A549 (cell line): ENCODE measurements around the gene EIF2B1.
A peak's percentile ranks its signal among the peaks of the same experiment; 100 is the strongest.

Source experiments
- CHD4 ChIP-seq: fragments of 200-600 bp; sonication (generic); IDR thresholded peaks from 2 replicates; pipeline ENCODE4 v1.6.1; 2016; ENCODE audit warnings: antibody characterized with exemption, mild to moderate bottlenecking, borderline replicate concordance
- CTCF ChIP-seq: fragments of >200 bp; sonication (Bioruptor Twin); formaldehyde crosslinking; IDR thresholded peaks from 3 replicates; pipeline ENCODE4 v1.5.1; 2016
- EP300 ChIP-seq, 2 experiments: fragments of >200 bp; sonication (Bioruptor Twin); formaldehyde crosslinking; IDR thresholded peaks; 2 replicates in 1 of 2; 3 replicates in 1 of 2; pipeline ENCODE4 v1.6.1; 2016 to 2017
- HOXA7 ChIP-seq: fragments of 250-450 bp; sonication (Bioruptor Pico); IDR thresholded peaks from 2 replicates; pipeline ENCODE4 v1.5.0; 2020; ENCODE audit warnings: mild to moderate bottlenecking, moderate library complexity
- MAX ChIP-seq: IDR thresholded peaks from 2 replicates; pipeline ENCODE4 v1.6.1; 2012
- MAZ ChIP-seq: fragments of 150-350 bp; IDR thresholded peaks from 2 replicates; pipeline ENCODE4 v1.6.1; 2014; ENCODE audit warnings: antibody characterized with exemption, low read depth, low read length, borderline replicate concordance
- NR3C1 ChIP-seq: fragments of >200 bp; sonication (Bioruptor Twin); formaldehyde crosslinking; IDR thresholded peaks from 3 replicates; pipeline ENCODE4 v1.6.1; 2017
- PBX3 ChIP-seq: IDR thresholded peaks from 2 replicates; pipeline ENCODE4 v1.6.1; 2012
- PHF8 ChIP-seq: fragments of 200-600 bp; sonication (generic); IDR thresholded peaks from 2 replicates; pipeline ENCODE4 v1.6.1; 2016; ENCODE audit warnings: low read depth, mild to moderate bottlenecking, antibody characterized with exemption, moderate library complexity, borderline replicate concordance
- POLR2A ChIP-seq: IDR thresholded peaks from 2 replicates; pipeline ENCODE4 v1.6.1; 2012; ENCODE audit warnings: mild to moderate bottlenecking, low read length
- RAD21 ChIP-seq, 2 experiments: fragments of >200 bp in 1 of 2; sonication (Bioruptor Twin) in 1 of 2; formaldehyde crosslinking in 1 of 2; IDR thresholded peaks in 1 of 2; conservative IDR thresholded peaks in 1 of 2; 2 replicates in 1 of 2; 3 replicates in 1 of 2; pipeline ENCODE4 v1.6.1; 2012 to 2018; ENCODE audit warnings: inconsistent platforms in 1 of 2
- RNF2 ChIP-seq: fragments of 200-600 bp; sonication (generic); IDR thresholded peaks from 2 replicates; pipeline ENCODE4 v1.6.1; 2016; ENCODE audit warnings: low read depth, mild to moderate bottlenecking, antibody characterized with exemption, moderate library complexity, borderline replicate concordance
- ZFP36 ChIP-seq: fragments of 450-650 bp; IDR thresholded peaks from 2 replicates; pipeline ENCODE4 v1.6.1; 2014; ENCODE audit warnings: borderline replicate concordance; ENCODE audit not compliant: partially characterized antibody

GRCh38 chr12:123634142-123634561, 666 bp upstream of the EIF2B1 start:
- no peak for TF ChIP-seq PBX3
- no peak for TF ChIP-seq MAX
- TF ChIP-seq NR3C1 = no peak
- TF ChIP-seq CTCF = no peak
- no peak for TF ChIP-seq POLR2A
- no peak for TF ChIP-seq RAD21 (conservative IDR thresholded peaks at IDR 0.05 in 1 of 2, IDR thresholded peaks at IDR 0.05 in 1 of 2)
- TF ChIP-seq CHD4 = no peak
- TF ChIP-seq RNF2 = no peak
- TF ChIP-seq ZFP36 = no peak
- TF ChIP-seq PHF8 = peak; percentile 14; the same call in 1 of the 2 replicates
- no peak for TF ChIP-seq HOXA7 (CRISPR knock-in tag)
- no peak for TF ChIP-seq MAZ
- TF ChIP-seq EP300 (IDR thresholded peaks at IDR 0.05) = no peak
